ENCODE results near the gene SMIM13.

Gene SMIM13

DNA sequence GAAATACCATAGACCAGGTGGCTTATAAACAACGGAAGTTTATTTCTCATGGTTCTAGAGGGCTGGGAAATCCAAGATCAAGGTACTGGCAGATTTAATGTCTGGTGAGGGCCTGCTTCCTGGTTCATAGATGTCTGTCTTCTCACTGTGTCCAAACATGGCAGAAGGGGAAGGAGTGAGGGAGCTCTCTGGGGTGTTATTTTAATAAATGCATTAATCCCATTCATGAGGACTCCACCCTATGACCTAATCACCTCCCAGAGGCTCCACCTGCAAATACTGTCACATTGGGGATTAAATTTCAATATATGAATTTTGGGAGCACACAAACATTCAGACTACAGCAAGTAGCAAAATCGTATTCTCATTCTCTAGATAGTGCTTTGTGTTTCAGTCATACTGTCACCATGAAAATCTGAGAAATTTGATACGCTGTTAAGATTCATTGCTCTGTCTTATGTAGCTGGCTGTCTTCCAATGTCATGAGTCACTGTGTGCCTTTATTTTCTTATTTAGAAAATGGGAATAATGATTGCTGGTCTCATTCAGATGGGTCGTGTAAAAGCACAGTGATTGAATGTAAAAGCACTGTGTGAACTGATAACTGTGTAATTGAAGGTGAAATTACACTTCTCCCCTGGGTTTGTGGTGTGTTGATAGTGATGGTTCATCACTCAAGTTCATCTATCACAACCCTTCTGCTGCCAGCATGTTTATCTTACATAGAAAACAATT, 26.8 kb downstream of the SMIM13 start:
- DNase-seq (ENCODE audit: low read depth in 2 of 3, low spot score in 2 of 3), result no peak

DNA sequence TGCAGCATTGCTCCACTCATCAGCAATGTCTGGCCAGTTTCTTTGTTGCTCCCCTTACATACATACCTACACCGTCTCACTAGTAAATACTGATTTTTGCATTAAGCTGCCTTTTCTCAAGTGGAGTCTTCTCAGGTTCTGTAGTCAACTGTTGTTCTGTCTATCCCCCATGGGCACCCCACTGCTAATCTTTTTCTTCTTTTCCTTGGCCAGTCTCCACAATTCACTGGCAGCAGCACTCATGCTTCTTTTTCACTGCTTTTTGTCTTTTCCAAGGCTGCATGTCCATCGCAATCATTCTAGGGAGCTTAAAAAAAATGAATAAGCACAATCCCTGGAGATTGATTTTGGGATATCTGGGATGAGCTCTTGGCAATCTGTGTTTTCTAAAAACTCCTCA, 28.2 kb downstream of the SMIM13 start:
- no peak for DNase-seq (ENCODE audit: low read depth in 2 of 3, low spot score in 2 of 3)

DNA sequence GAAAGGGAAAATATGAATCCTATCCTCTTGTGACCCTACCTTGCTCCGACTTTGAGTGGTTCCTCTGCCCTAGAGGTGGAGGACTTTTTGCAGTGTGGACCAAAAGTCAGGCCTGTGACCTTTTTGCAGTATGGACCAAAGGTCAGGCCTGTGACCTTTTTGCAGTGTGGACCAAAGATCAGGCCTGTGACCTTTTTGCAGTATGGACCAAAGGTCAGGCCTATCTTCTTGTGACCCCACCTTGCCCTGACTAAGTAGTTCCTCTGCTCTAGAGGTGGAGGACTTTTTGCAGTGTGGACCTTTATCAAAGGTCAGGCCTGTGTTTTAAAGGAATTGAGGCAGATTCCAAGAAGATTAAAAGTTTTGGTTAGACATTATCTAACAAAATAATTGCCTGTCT, 28.7 kb downstream of the SMIM13 start:
- DNase-seq (ENCODE audit: low read depth in 2 of 3, low spot score in 2 of 3), result no peak

DNA sequence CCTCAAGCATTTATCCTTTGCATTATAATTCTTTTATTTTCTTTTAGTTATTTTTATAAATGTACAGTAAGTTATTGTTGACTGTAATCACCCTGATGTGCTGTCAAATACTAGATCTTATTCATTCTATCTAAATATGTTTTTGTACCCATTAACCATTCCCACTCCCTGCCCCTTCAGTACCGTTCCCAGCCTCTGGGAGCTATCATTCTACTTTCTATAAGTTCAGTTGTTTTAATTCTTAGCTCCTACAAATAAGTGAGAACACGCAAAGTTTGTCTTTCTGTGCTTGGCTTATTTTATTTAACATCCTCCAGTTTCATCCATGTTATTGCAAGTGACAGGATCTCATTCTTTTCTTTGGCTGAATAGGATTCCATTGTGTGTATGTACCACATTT, 30.3 kb downstream of the SMIM13 start:
- DNase-seq (ENCODE audit: low read depth in 2 of 3, low spot score in 2 of 3), result no peak

DNA sequence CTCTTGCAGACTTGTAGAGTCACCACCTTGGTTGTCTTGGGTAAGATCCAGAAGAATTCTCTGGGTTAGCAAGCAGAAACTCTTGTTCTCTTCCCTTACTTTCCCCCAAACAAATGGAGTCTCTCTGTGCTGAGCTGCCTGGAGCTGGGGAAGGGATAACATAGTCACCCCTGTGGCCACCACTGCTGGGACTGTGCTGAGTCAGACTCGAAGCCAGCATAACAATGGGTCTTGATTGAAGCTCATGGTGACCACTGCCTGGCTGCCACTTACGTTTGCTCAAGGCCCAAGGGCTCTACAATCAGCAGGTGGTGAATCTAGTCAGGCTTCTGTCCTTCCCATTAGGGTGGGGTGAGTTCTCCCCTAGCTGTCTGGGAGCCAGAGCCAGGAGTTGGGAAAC, 33.2 kb downstream of the SMIM13 start:
- no peak for DNase-seq (ENCODE audit: low read depth in 2 of 3, low spot score in 2 of 3)

- DNase-seq (ENCODE audit: low read depth in 2 of 3, low spot score in 2 of 3), result no peak
Observed at GRCh38 chr6:11128608-11129007, 35.0 kb downstream of the SMIM13 start.

DNA sequence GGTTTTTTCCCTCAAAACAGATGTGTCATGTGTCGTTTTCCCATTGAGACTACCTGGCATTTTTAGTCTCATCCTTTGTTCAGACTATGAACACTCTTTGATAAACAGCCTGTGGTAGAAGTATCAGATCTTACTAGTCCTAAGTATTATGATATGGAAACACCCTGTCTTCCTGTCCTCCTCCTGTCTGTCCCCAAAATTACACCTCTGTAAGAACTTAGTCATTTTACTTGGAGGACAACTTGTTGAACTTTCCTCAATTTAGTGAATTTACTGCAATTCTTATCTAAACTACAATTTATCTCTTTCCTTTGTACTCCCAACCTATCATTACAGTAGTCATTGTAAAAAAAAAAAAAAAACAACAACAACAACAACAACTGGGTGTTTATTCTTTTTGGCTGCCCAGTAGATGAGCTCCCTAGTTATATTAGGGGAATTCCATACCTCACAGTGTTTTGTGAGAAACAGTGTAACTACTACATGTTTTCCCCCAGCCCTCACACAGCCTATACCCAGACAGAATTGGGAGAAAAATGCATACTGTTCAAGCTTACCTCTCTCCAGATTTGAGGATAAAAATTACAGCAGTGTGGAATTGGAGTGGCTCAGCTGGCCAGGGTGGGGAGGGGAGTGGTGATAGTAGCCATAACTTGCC, 36.4 kb downstream of the SMIM13 start:
- no peak for DNase-seq (ENCODE audit: low read depth in 2 of 3, low spot score in 2 of 3)

DNA sequence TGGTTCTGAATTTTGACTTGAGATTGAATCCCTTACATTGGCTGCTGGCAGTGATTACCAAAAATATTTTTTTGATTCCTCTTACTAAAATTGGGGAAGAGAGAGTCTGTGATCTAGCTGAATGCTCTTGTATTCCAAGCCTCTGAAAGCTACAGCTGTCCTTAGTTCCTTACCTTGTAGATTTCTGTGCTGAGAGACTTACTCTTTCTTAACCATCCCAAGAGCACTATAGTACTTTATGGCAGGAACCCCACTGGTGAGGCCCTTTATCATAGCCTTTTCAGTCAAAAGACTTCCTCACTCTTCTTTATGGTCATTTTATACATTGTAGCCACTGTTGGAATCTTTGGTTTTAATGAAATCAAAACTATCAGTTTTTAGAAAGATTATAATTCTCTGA, 37.0 kb downstream of the SMIM13 start:
- no peak for DNase-seq (ENCODE audit: low read depth in 2 of 3, low spot score in 2 of 3)

DNA sequence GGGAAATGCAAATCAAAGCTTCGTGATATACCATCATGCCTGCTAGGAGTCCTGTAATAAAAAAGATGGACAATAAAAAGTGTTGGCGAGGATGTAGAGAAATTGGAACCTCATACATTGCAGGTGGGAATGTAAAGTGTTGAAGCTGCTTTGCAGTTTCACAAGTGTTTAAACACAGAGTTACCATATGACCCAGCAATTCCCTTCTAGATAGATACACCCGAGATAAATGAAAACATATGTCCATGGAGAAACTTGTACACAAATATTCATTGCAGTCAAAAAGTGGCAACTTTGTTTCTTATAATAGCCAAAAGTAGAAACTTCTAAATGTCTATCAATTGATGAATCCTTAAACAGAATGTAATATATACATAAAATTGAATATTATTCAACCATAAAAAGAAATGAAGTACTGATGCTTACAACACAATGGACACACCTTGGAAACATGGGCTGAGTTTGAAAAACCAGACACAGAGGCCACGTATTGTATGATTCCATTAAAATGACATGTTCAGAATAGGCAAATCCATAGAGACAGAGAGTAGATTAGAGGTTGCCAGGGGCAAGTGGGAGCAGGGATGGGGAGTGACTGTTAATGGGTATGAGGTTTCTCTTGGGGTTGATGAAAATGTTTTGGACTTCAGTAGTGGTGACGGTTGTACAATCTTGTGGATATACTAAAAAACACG, 38.7 kb downstream of the SMIM13 start:
- no peak for DNase-seq (ENCODE audit: low read depth in 2 of 3, low spot score in 2 of 3)

DNA sequence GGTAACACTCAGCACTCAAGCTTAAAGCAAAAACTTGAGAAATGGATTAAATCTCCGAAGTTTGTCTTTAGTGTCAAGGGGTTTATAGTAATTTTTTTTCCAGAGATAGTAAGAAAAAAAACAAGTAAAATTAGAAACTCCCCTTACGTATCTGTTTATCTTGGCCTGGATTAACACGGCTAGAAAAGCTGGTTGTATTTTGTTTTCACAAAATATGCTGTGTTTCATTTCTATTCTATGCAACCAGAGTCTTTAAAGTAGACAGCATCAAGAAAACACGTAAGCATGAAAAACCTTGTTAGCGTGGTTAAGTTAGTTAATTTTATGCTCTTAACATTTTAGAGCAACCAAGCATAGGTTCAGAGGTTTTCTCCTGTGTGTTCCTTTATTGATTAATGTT, 39.6 kb downstream of the SMIM13 start:
- DNase-seq (ENCODE audit: low read depth in 2 of 3, low spot score in 2 of 3), result no peak

- no peak for DNase-seq (ENCODE audit: low read depth in 2 of 3, low spot score in 2 of 3)
Observed at GRCh38 chr6:11136809-11137208, 43.2 kb downstream of the SMIM13 start.

DNA sequence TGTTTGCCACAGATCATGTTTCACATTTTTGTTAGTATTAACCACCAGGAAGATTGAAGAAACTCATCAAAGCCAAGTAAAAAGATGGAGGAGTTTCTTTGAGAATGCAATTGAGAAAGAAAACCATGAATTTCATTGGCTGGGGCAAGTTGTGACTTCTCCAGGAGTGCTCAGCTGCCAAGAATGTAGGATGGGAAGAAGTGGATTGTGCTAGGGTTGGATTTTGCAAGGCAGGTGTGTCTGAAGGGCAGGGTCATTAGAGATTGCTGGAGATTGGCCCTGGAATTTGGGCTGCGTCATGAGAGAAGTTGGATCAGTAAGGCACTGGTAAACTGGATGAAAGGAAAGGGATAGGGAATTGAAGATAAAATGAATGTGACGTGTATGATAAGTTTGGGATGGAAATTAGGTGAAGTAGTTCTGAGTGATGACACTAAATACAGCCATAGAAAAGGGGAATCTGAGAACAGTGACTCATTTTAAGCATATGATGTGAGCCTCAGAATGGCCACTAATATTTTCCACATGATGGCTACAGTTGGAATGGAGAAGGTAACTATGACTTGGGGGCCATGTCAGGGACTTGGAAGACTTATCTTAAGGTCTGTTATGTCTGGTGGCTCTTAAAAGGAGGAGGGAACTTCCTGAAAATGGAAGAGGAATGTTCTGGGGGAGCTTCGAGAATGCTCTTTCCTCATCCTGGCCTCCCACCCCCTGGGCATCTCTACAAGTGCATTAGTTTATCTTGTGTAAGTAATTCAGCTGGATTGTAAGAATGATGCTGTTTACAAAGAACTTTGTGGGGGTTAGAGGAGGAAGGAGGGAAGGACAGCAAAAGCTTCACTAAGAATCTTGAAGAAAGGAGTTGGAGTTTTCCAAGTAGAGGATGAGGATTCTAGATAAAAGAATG, 45.7 kb downstream of the SMIM13 start:
- DNase-seq (ENCODE audit: low read depth in 2 of 3, low spot score in 2 of 3), result no peak

- no peak for DNase-seq (ENCODE audit: low read depth in 2 of 3, low spot score in 2 of 3)
Observed at GRCh38 chr6:11140056-11140455, 46.4 kb downstream of the SMIM13 start.

GRCh38 chr6:11141295-11141694, 47.7 kb downstream of the SMIM13 start:
- DNase-seq (ENCODE audit: low read depth in 2 of 3, low spot score in 2 of 3), result no peak

GRCh38 chr6:11142296-11143027, 48.8 kb downstream of the SMIM13 start:
- DNase-seq (ENCODE audit: low read depth in 2 of 3, low spot score in 2 of 3), result no peak

GRCh38 chr6:11143394-11144371, 50.0 kb downstream of the SMIM13 start:
- no peak for DNase-seq (ENCODE audit: low read depth in 2 of 3, low spot score in 2 of 3)

DNA sequence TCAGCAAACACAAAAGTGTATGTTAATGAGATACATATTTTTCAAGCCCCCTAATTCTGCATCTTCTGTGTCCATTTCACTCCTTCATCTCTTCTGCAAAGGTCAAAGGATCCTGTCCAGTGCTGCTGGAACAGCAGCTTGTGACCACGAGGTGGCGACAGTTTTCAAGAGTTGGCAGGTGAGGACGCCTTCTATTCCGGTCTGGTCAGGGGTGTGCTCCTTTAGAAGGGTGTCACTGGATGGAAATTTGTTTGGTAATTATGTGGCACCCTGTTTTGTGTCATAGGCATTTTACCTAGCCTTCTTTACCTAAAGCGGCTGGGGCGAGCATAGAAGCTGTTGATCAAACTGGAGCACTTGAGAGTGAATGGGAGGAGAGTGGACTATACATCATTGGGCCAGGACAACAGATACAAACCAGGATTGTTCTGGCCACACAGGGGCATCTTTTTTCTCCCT, 50.8 kb downstream of the SMIM13 start:
- DNase-seq (ENCODE audit: low read depth in 2 of 3, low spot score in 2 of 3), result peak; percentile 28 to 44 (median 40)

- DNase-seq (ENCODE audit: low read depth in 2 of 3, low spot score in 2 of 3), result no peak
Observed at GRCh38 chr6:11146117-11146826, 52.6 kb downstream of the SMIM13 start.

DNA sequence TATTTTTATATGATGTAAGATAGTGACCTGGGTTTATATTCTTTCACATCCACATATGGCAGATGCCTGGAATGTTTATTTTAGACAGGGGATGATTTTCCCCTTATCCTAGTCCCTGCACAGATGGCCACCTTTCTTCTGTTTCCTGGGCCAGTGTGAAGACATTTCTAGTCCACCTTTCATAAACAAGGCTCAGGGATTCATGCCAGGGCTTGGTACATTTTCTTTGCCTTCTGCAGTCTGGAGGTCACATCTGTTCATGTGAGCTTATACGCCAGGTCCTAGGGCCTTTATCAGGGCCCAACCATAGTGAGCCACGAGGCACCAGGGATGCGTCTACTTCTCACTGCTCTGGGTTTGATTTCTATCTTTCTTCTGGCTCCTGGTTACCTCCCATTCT, 55.9 kb downstream of the SMIM13 start:
- DNase-seq (ENCODE audit: low read depth in 2 of 3, low spot score in 2 of 3), result no peak
